Stimulated activated naive CD8-positive, alpha-beta T cell treated with anti-CD3 and anti-CD28 coated beads, Interleukin-15, Interleukin-2, amounts not matched to agents 100 ng/mL and 50 ng/mL, for 24 hours (primary cell): ENCODE measurements around the gene STK39.
"Not testable (repeated sequence)": the region's sequence is repeated elsewhere in the genome, so short reads cannot be mapped to it uniquely, and the experiment has no call there.

Source experiments
- H3K27ac Mint-ChIP-seq: one replicate; pipeline ENCODE4 v1.8.0; 2021; ENCODE audit warnings: mild to moderate bottlenecking, mixed read lengths
- H3K27me3 Mint-ChIP-seq: one replicate; pipeline ENCODE4 v1.8.0; 2021; ENCODE audit warnings: mixed read lengths
- H3K36me3 Mint-ChIP-seq: one replicate; pipeline ENCODE4 v1.8.0; 2021; ENCODE audit warnings: low read depth, mixed read lengths
- H3K4me1 Mint-ChIP-seq: one replicate; pipeline ENCODE4 v1.8.0; 2021; ENCODE audit warnings: low read depth, mixed read lengths
- H3K4me3 Mint-ChIP-seq: one replicate; pipeline ENCODE4 v1.8.0; 2021; ENCODE audit warnings: mild to moderate bottlenecking, mixed read lengths
- H3K9me3 Mint-ChIP-seq: one replicate; pipeline ENCODE4 v1.8.0; 2021; ENCODE audit warnings: mixed read lengths

STK39 gene

DNA sequence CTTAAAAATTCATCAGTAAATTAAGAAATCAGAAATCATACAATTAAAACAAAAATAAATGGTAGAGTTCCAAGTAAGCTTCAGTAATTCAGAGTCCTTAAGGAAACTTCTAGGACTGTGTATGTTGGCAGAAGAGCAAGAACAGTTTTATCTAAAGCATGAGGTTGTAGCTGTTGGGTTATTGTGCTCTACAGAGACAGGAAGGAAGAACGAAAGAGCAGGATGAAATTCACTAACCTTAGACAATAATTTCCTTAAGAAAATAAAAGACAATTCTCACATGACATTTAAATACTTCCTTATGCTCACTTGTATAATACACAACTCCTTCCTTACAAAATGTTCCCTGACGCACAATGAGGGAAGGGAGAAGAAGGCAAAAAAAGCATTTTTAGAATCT is 133.4 kb downstream of the STK39 start:
- Mint-ChIP-seq H3K27ac (no peak overlapping the region), H3K9me3 (no peaks in the 10 kb centered on the region), H3K36me3 (peaks cover 39% of the 10 kb centered on the region), H3K4me1 (no peaks in the 10 kb centered on the region), H3K4me3 (no peak overlapping the region), H3K27me3 (no peaks in the 10 kb centered on the region)

DNA sequence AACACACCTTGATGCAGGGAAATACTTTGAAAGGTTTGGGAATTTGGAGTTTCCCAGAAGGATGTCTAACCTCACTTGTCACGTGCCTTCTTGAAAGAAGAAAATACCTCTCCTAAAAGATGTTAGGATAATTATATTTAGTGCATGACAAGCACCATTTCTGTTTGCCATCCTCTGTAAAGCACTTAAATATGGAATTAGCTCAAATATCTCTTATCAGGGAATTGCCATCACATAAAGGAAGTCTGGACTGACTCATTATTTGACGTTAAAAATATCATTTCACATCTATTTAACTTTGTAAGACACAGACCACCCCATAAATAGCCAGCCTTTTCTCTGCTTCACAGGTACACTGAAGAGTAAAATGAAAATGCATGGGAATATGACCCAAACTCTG is 140.1 kb downstream of the STK39 start:
- Mint-ChIP-seq H3K27ac (no peak overlapping the region), H3K4me1 (no peaks in the 10 kb centered on the region), H3K4me3 (no peak overlapping the region), H3K36me3 (peaks cover 29% of the 10 kb centered on the region), H3K9me3 (peaks cover 4% of the 10 kb centered on the region), H3K27me3 (no peaks in the 10 kb centered on the region)

DNA sequence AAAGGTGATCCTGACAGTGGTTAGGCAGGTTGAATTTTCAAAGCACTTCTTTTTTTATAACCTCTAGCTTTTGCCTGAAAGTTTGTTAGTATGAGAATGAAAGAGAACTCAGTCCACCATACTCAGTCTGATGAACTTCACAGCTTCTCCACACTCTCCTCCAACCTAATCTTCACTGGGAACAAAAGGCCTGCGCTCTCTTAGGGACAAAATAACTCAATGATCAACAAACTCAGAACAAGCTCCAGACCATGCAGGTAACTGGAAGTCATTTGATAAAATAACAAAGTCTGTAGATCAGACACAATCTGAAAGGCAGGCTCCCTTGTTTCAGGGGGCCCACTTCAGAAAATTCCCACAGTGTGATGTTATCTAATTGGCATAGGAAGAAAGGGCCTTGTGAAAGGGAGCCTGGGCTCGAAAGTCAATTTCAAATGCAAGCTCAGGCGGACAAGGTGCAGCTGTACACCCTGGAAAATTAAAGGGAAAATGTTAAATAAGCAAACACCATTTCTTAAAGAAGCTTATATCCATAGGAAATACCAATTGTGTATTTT is 142.2 kb downstream of the STK39 start:
- Mint-ChIP-seq H3K27ac (no peak overlapping the region), H3K4me3 (no peak overlapping the region), H3K27me3 (no peaks in the 10 kb centered on the region), H3K4me1 (no peaks in the 10 kb centered on the region), H3K9me3 (peaks cover 4% of the 10 kb centered on the region), H3K36me3 (peaks cover 31% of the 10 kb centered on the region)

DNA sequence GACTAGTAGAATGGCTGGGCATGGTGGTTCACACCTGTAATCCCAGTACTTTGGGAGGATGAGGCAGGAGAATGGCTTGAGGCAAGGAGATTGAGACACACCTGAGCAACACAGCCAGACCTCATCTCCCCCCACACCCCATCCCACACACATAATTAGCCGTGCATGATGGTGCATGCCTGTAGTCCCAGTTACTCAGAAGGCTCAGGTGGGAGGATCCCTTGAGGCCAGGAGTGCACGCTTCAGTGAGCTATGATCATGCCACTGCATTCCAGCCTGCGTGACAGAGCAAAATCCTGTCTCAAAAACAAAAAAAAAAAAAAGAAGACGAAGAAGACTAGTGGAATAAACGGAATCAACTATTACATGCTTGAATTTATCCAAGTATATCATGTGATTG is 150.0 kb downstream of the STK39 start:
- no peaks in the 10 kb centered on the region for H3K9me3 Mint-ChIP-seq
- H3K4me3 Mint-ChIP-seq: no peak overlapping the region
- peaks cover 24% of the 10 kb centered on the region for H3K36me3 Mint-ChIP-seq
- H3K27ac Mint-ChIP-seq: no peak overlapping the region
- H3K27me3 Mint-ChIP-seq: no peaks in the 10 kb centered on the region
- no peaks in the 10 kb centered on the region for H3K4me1 Mint-ChIP-seq

DNA sequence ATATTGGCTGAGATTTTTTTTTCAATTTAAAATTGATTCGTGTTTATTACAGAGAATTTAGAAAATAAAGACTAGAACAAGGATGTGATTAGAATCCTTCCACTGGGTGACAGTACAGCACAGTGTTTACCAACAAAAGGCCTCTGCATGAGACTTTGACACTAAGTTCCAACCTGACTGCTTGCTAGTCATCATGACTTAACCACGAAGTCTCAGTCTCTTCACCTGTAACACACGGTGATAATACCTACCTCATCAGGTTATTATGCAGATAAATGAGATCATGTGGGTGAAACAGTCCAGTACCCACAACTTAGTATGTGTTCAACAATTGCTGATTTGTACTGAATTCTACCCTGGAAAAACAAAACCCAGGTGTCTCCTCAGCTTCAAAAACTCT is 151.2 kb downstream of the STK39 start:
- Mint-ChIP-seq H3K27ac (no peak overlapping the region), H3K4me3 (no peak overlapping the region), H3K9me3 (no peaks in the 10 kb centered on the region), H3K36me3 (peaks cover 16% of the 10 kb centered on the region), H3K27me3 (no peaks in the 10 kb centered on the region), H3K4me1 (peaks cover under 1% of the 10 kb centered on the region)

DNA sequence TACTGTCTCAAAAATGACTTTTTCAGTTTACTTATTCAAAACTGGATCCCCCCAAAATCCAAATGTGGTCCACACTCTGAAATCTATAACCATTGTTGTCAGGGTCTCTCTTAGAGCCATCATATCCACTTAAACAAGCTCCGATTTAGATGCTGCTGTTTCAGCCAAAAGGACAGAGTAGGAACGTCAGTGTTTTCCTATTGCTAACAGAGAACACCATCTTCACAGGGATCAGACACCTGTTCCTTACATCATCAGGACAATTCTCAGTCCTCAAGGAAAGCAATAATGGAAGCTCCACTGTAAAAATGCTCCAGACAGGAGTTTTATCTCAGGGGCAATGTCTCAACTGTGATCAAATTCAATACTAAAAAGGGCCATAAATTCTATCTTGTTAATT is 155.4 kb downstream of the STK39 start:
- H3K4me1 Mint-ChIP-seq: peaks cover 17% of the 10 kb centered on the region
- H3K4me3 Mint-ChIP-seq: no peak overlapping the region
- H3K36me3 Mint-ChIP-seq: peaks cover 13% of the 10 kb centered on the region
- H3K27me3 Mint-ChIP-seq: no peaks in the 10 kb centered on the region
- H3K27ac Mint-ChIP-seq: no peak overlapping the region
- H3K9me3 Mint-ChIP-seq: no peaks in the 10 kb centered on the region

DNA sequence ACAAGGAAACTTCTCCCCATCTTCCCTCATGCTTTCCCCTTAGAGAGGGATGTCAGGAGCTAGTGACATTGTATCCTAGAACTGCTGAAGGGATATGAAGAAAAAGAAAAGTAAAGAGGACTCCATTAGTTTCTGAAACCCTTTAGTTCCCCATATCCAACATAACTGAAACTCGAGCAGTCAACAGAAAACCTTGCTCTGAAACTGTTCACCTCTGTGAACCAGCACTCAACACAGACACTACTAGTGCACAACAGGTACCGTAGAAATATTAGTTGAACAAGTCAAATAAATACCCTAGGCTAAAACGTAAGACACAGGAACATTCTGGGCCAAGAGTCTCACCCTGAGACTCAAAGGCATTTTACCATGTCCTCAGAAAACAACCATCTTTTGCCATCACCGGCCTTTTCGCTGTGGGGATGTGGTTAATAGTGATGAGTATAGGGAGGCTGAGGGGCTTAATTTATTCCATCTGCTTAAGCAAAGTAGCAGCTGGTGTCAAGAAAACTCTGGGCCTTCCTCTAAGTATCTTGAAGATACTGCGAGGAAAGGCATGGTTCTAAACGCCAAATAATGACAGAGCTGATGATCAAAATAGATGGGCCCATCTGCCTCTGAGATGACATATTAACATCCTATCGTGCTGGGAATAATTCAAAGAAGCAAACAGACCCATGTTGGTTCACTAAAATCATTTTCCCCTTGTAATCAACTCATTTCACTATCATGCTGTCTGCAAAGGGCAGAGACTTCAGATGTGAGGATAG is 156.8 kb downstream of the STK39 start:
- no peak overlapping the region for H3K27ac Mint-ChIP-seq
- H3K4me3 Mint-ChIP-seq: no peak overlapping the region
- H3K36me3 Mint-ChIP-seq: peaks cover 21% of the 10 kb centered on the region
- no peaks in the 10 kb centered on the region for H3K9me3 Mint-ChIP-seq
- H3K4me1 Mint-ChIP-seq: peaks cover 17% of the 10 kb centered on the region
- no peaks in the 10 kb centered on the region for H3K27me3 Mint-ChIP-seq

DNA sequence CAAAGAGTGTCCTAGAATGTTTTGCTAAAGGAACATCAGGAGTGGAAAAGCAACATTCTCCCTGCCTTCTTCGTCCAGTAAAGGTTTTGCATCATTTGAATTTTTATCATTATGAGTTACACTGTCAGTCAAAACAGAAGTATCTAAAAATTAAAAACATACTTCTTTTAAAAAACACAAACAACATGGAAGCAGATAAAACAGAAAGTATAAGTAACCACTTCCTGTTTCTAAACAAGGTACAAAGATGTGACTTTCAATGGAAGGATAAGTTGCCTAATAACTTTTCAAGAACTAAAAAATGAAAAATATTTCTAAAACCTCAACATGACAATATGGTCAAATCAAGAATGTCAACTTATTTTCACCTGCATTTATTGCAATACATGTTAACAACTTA is 158.2 kb downstream of the STK39 start:
- Mint-ChIP-seq H3K27me3 (no peaks in the 10 kb centered on the region), H3K4me3 (no peak overlapping the region), H3K4me1 (peaks cover 17% of the 10 kb centered on the region), H3K36me3 (peaks cover 25% of the 10 kb centered on the region), H3K9me3 (no peaks in the 10 kb centered on the region), H3K27ac (no peak overlapping the region)

DNA sequence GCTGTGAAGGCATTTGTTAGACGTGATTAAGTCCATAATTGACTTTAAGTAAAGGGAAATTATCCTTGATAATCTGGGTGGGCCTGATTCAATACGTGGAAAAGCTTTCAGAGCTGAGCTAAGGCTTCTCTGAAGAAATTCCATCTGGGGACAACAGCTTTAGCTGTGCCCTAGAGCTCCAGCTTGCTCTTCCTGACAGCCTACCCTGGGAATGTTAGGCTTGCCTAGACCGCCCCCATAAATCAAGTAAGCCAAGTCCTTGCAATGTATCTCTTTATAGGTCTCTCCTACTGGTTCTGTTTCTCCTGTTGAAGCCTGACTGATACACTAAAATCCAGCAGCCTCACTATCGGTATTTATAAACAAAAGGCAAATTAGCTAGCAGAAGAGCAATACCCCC is 160.0 kb downstream of the STK39 start:
- H3K27me3 Mint-ChIP-seq: no peaks in the 10 kb centered on the region
- H3K4me1 Mint-ChIP-seq: peaks cover 17% of the 10 kb centered on the region
- no peak overlapping the region for H3K4me3 Mint-ChIP-seq
- H3K27ac Mint-ChIP-seq: no peak overlapping the region
- peaks cover 30% of the 10 kb centered on the region for H3K36me3 Mint-ChIP-seq
- H3K9me3 Mint-ChIP-seq: no peaks in the 10 kb centered on the region

DNA sequence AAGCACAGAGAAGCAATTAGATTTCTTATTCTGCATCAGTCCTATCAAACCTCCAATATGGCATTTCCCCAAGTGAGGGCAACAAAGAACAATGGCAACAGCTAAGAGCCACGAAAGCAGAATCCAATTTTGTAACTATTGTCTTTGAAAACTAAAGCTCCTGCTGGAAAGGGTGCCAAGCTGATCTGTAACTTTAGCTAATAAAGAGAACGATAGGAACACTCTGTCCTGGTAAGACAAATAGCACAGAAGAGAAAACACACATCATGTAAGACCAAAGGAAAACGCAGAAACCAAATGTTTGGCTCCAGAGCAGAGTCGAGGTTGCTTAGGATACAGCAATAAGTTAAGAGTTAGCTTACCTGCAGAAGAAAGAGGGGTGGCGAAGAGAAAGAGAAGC is 160.5 kb downstream of the STK39 start:
- Mint-ChIP-seq H3K4me1 (peaks cover 19% of the 10 kb centered on the region), H3K27ac (no peak overlapping the region), H3K9me3 (no peaks in the 10 kb centered on the region), H3K27me3 (no peaks in the 10 kb centered on the region), H3K36me3 (peaks cover 36% of the 10 kb centered on the region), H3K4me3 (no peak overlapping the region)

DNA sequence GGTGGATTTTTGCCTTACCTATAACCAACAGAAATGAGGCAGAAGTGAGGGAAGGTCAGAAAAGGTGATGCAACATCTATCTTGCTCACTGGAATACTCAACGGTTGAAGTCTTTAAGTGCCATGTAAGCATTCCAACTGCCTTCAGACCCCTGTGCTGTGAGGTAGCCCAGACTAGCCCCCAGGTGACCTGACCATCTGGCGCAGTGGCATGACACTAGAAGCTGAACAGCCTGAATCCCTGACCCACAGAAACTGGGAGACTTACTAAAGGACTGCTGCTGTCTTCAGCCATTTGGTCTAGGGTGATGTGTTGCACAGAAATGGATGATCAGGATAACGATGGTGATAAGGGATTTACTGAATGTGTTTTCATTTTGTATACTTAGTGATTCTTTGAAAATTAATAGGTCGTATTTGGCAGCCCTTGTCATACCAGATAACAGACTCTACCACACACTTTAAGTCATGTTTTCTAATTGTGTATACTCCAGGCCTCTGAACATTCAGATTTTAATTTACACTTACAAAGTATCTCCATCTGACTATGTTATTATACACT is 161.5 kb downstream of the STK39 start:
- no peaks in the 10 kb centered on the region for H3K9me3 Mint-ChIP-seq
- peaks cover 37% of the 10 kb centered on the region for H3K36me3 Mint-ChIP-seq
- no peak overlapping the region for H3K27ac Mint-ChIP-seq
- no peak overlapping the region for H3K4me3 Mint-ChIP-seq
- peaks cover 19% of the 10 kb centered on the region for H3K4me1 Mint-ChIP-seq
- H3K27me3 Mint-ChIP-seq: no peaks in the 10 kb centered on the region

DNA sequence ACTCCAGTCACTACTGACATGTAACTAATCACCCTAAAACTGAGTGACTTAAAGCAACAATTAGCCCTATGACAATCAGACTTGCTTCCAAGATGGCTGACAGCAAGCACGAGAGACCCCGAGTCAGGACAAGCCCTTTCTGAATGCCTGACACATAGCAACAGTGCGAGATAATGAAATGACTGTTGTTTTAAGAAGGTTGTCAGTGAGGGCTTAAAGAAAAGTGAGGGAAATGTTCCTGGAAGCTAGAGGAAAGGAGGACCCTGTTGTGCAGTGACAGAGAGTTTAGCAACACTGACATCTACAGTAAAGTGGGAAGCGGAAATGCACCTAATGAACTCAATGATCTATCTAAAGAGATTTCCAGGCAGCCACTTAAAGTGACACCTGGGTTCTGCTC is 163.1 kb downstream of the STK39 start:
- Mint-ChIP-seq H3K4me1 (peaks cover 9% of the 10 kb centered on the region), H3K36me3 (peaks cover 37% of the 10 kb centered on the region), H3K9me3 (no peaks in the 10 kb centered on the region), H3K27me3 (no peaks in the 10 kb centered on the region), H3K27ac (no peak overlapping the region), H3K4me3 (no peak overlapping the region)

DNA sequence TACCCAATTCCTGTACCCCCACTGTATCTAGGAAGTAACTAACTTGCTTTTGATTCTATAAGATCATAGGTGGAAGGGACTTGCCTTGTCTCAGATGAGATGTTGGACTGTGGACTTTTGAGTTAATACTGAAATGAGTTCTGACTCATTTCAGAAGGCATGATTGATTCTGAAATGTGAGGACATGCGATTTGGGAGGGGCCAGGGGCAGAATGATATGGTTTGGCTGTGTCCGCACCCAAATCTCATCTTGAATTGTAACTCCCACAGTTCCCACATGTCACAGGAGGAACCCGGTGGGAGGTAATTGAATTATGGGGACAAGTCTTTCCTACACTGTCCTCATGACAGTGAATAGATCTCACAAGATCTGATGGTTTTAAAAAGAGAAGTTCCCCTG is 165.9 kb downstream of the STK39 start:
- H3K4me1 Mint-ChIP-seq, H3K27me3 Mint-ChIP-seq, H3K27ac Mint-ChIP-seq, H3K9me3 Mint-ChIP-seq, H3K4me3 Mint-ChIP-seq: not testable (repeated sequence)
- H3K36me3 Mint-ChIP-seq: peaks cover 39% of the 10 kb centered on the region

DNA sequence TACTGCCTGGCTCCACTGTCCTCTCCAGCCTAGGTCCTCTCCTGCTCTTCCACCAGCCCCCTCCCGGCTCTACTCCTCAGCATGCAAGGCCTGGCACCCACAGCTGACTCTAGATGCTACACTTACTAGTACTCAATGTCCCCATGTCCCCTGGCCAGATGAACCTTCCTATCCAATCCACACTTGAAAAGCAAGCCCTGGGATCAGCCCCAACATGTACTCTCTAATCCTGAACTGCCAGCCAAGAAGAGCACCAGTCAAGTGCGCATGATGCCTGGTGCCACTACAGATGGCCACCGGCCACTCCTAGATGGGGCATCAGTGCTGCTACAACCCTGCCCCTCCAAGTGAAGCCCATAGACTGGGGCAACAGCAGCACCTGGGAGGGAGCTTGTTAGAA is 168.2 kb downstream of the STK39 start:
- H3K27me3 Mint-ChIP-seq: no peaks in the 10 kb centered on the region
- H3K9me3 Mint-ChIP-seq: no peaks in the 10 kb centered on the region
- H3K27ac Mint-ChIP-seq: no peak overlapping the region
- no peak overlapping the region for H3K4me3 Mint-ChIP-seq
- peaks cover 41% of the 10 kb centered on the region for H3K36me3 Mint-ChIP-seq
- H3K4me1 Mint-ChIP-seq: peaks cover 5% of the 10 kb centered on the region

DNA sequence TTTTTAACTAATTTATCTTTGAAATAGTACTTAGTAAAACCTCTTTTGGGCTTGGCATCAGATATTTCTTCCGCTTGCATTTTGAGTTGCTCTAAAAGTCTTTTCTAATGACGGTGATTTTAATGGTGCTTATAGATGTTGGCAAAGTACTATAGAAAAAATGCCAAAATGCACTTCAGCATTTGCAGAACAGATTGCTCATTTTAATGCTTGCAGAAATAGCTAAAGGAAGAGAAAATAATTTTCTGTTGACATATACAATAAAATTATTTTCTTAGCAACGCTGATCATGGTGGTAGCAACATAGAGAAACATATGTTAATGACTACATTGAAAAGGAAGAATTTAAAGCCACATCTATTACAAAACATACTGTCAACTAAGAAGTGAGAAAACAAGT is 170.7 kb downstream of the STK39 start:
- Mint-ChIP-seq H3K4me1 (peaks cover 1% of the 10 kb centered on the region), H3K4me3 (no peak overlapping the region), H3K9me3 (no peaks in the 10 kb centered on the region), H3K27me3 (no peaks in the 10 kb centered on the region), H3K27ac (no peak overlapping the region), H3K36me3 (peaks cover 46% of the 10 kb centered on the region)

DNA sequence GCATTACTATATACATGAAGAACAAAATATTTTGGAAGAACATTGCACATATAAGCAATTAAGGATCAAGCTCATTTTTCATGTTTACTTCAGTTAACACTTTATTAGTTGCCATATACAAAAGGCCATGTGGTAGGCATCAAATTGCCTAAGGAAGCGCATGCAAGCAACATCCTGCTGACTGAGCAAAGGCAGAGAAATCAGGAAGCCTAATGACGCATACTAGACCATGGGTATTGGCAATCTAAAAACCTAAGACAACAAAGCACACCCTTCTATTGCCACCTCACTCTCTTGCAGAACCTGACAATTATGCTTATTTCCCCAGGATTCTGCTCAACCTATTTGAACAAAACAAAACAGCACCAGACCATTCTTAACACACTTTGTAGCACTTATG is 171.9 kb downstream of the STK39 start:
- no peak overlapping the region for H3K27ac Mint-ChIP-seq
- peaks cover 53% of the 10 kb centered on the region for H3K36me3 Mint-ChIP-seq
- H3K9me3 Mint-ChIP-seq: no peaks in the 10 kb centered on the region
- H3K4me3 Mint-ChIP-seq: no peak overlapping the region
- no peaks in the 10 kb centered on the region for H3K4me1 Mint-ChIP-seq
- H3K27me3 Mint-ChIP-seq: no peaks in the 10 kb centered on the region
